Fibroblast of pulmonary artery (primary cell): ENCODE results near the gene PLAAT2.

Experiments
- DNase-seq: peaks from one replicate; pipeline ENCODE4 v3.0.0-alpha.2; 2010; ENCODE audit warnings: low read depth
- H3K4me3 ChIP-seq: replicated peaks from 2 replicates; pipeline ENCODE4 v1.5.1; 2011; ENCODE audit warnings: low read depth, mild to moderate bottlenecking, control low read depth, low read length, moderate library complexity
- CTCF ChIP-seq: IDR thresholded peaks from 2 replicates; pipeline ENCODE4 v1.5.1; 2011; ENCODE audit warnings: mild to moderate bottlenecking, control low read depth, low read length, inconsistent platforms; ENCODE audit errors: missing control alignments

PLAAT2 gene

DNA sequence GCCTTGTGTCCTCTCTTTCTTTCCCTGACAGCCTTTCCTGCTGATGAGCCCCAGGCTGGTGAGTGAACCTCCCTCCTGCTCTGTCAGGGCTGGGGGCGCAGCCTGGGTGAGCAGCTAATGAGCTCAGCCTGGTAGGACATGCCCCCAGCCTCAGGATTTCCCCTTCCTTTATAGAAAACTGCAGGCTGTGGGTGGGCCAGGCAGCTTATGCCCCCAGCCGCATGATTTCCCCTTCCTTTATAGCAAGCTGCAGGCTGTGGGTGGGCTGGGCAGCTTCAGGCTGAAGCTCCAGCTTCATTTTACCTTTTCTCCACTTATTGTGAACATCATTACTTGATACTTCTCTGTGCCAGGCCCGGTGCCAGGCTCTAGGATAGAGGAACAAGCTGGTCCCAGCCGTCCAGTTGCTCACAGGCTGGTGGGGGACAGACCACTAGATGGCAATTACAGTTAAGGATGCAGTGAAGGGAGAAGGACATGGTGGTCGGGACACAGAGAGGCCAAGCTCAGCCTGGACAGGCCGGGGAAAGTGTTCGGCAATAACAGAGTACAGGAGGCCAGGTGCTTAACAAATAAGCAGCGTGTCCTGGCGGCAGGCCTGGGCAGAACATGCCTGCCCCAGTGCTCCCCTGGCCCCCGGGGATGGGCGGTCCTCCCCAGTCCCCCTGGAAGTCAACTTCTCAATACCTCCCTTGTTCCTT is 52.0 kb downstream of the PLAAT2 start:
- DNase-seq: no peak
- TF ChIP-seq CTCF: no peak
- no peak overlapping the region for H3K4me3 ChIP-seq

DNA sequence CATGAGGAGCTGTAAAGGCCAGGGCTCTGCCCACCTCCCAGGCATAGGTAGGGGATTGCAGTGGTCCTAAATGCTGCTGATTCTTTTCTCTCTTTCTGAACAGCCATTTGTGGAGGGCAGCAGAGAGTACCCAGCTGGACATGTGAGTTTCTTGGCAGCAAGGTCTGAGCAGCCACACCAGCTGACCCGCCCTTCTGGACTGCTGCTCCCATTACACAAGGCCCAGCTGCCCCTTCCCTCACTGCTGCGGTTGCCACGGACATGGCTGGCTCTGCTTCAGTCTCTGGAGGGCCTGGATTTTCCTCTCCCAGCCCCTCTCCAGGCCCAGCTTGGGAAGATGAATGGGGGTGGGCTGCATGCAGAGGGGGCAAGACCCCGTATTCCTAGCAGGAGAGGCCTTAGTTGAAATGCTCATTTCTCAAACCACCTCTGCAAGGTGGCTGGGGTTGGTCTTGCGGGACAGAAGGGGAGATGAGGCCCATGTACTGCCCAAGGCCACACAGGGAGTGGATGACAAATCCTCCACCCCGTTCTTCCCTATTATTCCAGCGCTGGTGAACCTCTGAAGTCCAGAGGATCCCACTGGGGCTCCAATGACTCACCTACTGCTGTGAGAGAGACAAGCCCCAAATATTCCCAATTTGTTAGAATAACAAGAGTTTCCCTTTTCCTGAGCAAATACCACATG is 52.7 kb downstream of the PLAAT2 start:
- no peak overlapping the region for H3K4me3 ChIP-seq
- TF ChIP-seq CTCF: no peak
- DNase-seq: peak; percentile 53

DNA sequence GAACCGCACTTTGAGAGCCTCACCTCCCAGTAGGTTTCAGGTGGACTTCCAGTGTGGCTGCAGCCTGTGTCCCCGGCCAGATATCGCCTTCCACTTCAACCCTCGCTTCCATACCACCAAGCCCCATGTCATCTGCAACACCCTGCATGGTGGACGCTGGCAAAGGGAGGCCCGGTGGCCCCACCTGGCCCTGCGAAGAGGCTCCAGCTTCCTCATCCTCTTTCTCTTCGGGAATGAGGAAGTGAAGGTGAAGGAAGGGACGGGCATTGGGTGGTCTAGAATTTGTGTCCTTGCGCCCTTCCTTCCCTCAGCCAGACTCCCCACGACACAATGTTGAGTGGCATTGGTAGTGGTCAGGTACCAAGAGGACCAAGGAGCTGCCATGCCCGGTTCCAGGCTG is 54.4 kb downstream of the PLAAT2 start:
- no peak for TF ChIP-seq CTCF
- no peak overlapping the region for H3K4me3 ChIP-seq
- DNase-seq: no peak

GRCh38 chr11:63508009-63508408 is 55.2 kb downstream of the PLAAT2 start:
- no peak for DNase-seq
- TF ChIP-seq CTCF: peak; percentile 23
- no peak overlapping the region for H3K4me3 ChIP-seq

DNA sequence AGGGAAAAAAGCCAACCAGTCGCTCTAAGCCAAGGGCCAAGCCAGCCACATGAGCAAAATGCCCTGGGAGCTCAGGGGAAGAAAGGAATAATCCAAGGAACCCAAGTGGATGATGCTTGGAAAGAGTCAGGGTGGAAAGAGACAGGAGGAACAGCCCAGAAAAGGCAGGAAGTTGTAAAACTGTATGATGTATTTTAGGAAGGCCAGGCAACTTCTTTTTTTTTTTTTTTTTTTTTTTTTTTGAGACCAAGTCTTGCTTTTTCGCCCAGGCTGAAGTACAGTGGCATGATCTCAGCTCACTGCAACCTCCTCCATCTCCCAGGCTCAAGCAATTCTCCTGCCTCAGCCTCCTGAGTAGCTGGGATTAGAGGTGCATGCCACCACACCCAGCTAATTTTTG is 55.7 kb downstream of the PLAAT2 start:
- DNase-seq: no peak
- no peak for TF ChIP-seq CTCF
- H3K4me3 ChIP-seq: no peak overlapping the region

DNA sequence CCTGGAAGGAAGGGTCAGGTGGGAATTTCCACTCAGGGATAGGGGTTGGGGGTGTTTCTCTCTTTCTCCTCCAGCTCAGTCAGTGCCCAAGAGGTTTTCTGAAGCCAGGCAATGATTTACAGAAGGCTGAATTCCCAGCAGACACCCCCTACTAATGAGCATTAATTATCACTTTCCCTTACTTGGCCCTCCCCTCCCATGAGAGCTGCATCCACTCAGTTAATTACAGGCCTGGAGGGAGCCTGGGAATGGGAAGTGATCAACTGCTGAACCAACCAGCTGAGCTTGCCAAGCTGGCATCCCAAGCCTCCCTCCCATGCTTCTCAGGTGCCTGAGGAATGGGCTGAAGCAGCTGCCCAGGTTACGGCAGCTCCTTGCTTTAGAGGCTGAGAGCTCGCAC is 56.3 kb downstream of the PLAAT2 start:
- H3K4me3 ChIP-seq: no peak overlapping the region
- TF ChIP-seq CTCF: no peak
- DNase-seq: no peak
